Stimulated activated naive CD8-positive, alpha-beta T cell treated with anti-CD3 and anti-CD28 coated beads, Interleukin-15, amount 100 ng/mL, for 72 hours (primary cell): ENCODE measurements around the gene GABRA5.

Experiments used
- ATAC-seq: fragments of 150-1000 bp; cut with Tn5 transposase; 2 replicates; pipeline ENCODE4 v1.10.0; 2021; ENCODE audit warnings: mild to moderate bottlenecking, moderate library complexity
- DNase-seq, 2 donors: peaks; one replicate each; pipeline ENCODE4 v3.0.0; 2021 to 2022
- H3K27ac Mint-ChIP-seq, 2 donors: one replicate each; pipeline ENCODE4 v1.8.0; 2022; ENCODE audit warnings: mild to moderate bottlenecking in 2 of 2, mixed read lengths in 2 of 2, moderate library complexity in 2 of 2
- H3K27me3 Mint-ChIP-seq: one replicate; pipeline ENCODE4 v1.8.0; 2022; ENCODE audit warnings: mixed read lengths
- H3K4me1 Mint-ChIP-seq: one replicate; pipeline ENCODE4 v1.8.0; 2022; ENCODE audit warnings: mild to moderate bottlenecking, mixed read lengths
- H3K4me3 Mint-ChIP-seq, 2 donors: one replicate each; pipeline ENCODE4 v1.8.0; 2022; ENCODE audit warnings: mild to moderate bottlenecking in 2 of 2, mixed read lengths in 2 of 2, moderate library complexity in 1 of 2
- H3K9me3 Mint-ChIP-seq, 2 donors: one replicate each; pipeline ENCODE4 v1.8.0; 2022; ENCODE audit warnings: mixed read lengths in 2 of 2

The GABRA5 gene

DNA sequence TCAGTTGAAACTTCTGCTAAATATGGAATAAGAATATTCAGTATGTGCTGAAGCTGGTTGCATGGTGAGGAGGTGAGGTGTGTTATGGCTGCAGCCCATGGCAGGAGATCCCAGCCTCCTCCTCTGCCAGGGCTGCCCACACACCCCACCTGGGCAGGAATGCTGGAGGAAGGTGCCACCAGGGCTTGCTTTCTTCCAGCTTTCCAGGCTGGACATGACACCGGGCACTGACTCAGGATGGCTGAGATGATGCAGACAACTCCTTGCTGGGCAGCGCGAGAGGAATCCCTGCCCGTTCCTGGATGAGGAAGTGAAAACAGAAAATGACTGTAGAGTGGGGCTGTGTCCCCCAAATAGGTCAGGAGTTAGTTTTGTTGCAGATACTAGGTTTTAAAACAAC lies 118.2 kb downstream of the GABRA5 start:
- Mint-ChIP-seq H3K27me3 (peaks cover 6% of the 10 kb centered on the region), H3K27ac (no peak overlapping the region), H3K4me3 (no peak overlapping the region), H3K4me1 (no peaks in the 10 kb centered on the region), H3K9me3 (peaks cover 5 to 17% of the 10 kb centered on the region in 2 donors)
- ATAC-seq (no peak), DNase-seq (no peak)

DNA sequence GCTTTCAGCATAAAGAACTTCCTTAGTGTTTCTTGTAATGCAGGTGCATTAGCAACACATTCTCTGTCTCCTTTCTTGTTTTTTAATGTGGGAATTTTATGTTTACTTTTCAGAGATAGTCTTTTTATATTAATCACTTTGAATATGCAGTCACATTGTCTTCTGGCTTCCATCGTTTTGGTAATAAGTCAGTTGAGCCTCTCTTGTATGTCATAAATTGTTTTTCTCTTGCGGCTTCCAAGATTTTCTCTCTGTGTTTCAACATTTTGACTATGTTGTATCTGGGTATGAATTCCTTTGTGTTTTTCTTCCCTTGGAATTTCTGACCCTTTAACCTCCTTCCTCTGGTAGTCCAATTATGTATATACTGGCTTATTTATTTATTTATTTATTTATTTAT lies 129.4 kb downstream of the GABRA5 start:
- no peaks in the 10 kb centered on the region for H3K4me1 Mint-ChIP-seq
- peaks cover 8% of the 10 kb centered on the region for H3K27me3 Mint-ChIP-seq
- no peak overlapping the region for H3K4me3 Mint-ChIP-seq

More for the DNA sequence above, 129.4 kb downstream of the GABRA5 start:
- ATAC-seq = no peak
- H3K27ac Mint-ChIP-seq = no peak overlapping the region
- peaks cover 16 to 20% of the 10 kb centered on the region in 2 donors for H3K9me3 Mint-ChIP-seq
- no peak for DNase-seq
